Neuron (in vitro differentiated cells): ENCODE results near the gene FLT1.

Source experiments
- H2AFZ ChIP-seq: one replicate; pipeline ENCODE4 v1.6.1; 2013; ENCODE audit warnings: low read depth, mild to moderate bottlenecking, inconsistent platforms, low read length, moderate library complexity
- H3K27me3 ChIP-seq: one replicate; pipeline ENCODE4 v1.6.1; 2013; ENCODE audit warnings: low read length; ENCODE audit not compliant: insufficient read depth
- H3K36me3 ChIP-seq: one replicate; pipeline ENCODE4 v1.6.1; 2013; ENCODE audit warnings: low read length; ENCODE audit not compliant: insufficient read depth
- H3K4me1 ChIP-seq: one replicate; pipeline ENCODE4 v1.6.1; 2013; ENCODE audit warnings: low read length; ENCODE audit not compliant: insufficient read depth
- H3K4me3 ChIP-seq: 2 replicates; pipeline ENCODE4 v1.5.1; 2013; ENCODE audit warnings: mild to moderate bottlenecking, low read length, moderate library complexity
- H3K9me3 ChIP-seq: one replicate; pipeline ENCODE4 v1.6.1; 2013; ENCODE audit warnings: low read length

Gene FLT1

GRCh38 chr13:28533125-28533436 is 38.2 kb upstream of the FLT1 start:
- H3K4me1 ChIP-seq = peaks cover 8% of the 10 kb centered on the region
- peaks cover 54% of the 10 kb centered on the region for H3K27me3 ChIP-seq
- H3K4me3 ChIP-seq = no peak overlapping the region

GRCh38 chr13:28532388-28533124 is 37.6 kb upstream of the FLT1 start:
- peaks cover 13% of the 10 kb centered on the region for H3K9me3 ChIP-seq
- peaks cover 8% of the 10 kb centered on the region for H3K4me1 ChIP-seq
- H3K36me3 ChIP-seq = no peaks in the 10 kb centered on the region
- no peak overlapping the region for H3K4me3 ChIP-seq
- H2AFZ ChIP-seq = peak overlapping the region; percentile 22
- peaks cover 54% of the 10 kb centered on the region for H3K27me3 ChIP-seq

More at GRCh38 chr13:28533125-28533436, 38.2 kb upstream of the FLT1 start:
- H2AFZ ChIP-seq = peak overlapping the region; percentile 22
- H3K36me3 ChIP-seq = no peaks in the 10 kb centered on the region
- H3K9me3 ChIP-seq = peaks cover 13% of the 10 kb centered on the region

- no peak overlapping the region for H3K4me3 ChIP-seq
- H3K27me3 ChIP-seq = peaks cover 54% of the 10 kb centered on the region
- H2AFZ ChIP-seq = no peak overlapping the region
- peaks cover 13% of the 10 kb centered on the region for H3K9me3 ChIP-seq
- H3K36me3 ChIP-seq = no peaks in the 10 kb centered on the region
- peaks cover 8% of the 10 kb centered on the region for H3K4me1 ChIP-seq
Measured at GRCh38 chr13:28531845-28532387, 37.0 kb upstream of the FLT1 start.

GRCh38 chr13:28531077-28531844 is 36.3 kb upstream of the FLT1 start:
- Histone ChIP-seq H3K4me3 (peak overlapping the region; percentile 15), H3K4me1 (peaks cover 8% of the 10 kb centered on the region), H3K27me3 (peaks cover 54% of the 10 kb centered on the region), H3K9me3 (peaks cover 13% of the 10 kb centered on the region), H3K36me3 (no peaks in the 10 kb centered on the region), H2AFZ (no peak overlapping the region)

- Histone ChIP-seq H3K4me1 (peaks cover 8% of the 10 kb centered on the region), H3K27me3 (peaks cover 54% of the 10 kb centered on the region), H3K36me3 (no peaks in the 10 kb centered on the region), H2AFZ (no peak overlapping the region), H3K4me3 (no peak overlapping the region), H3K9me3 (peaks cover 11% of the 10 kb centered on the region)
Measured at GRCh38 chr13:28530729-28531076, 35.8 kb upstream of the FLT1 start.

GRCh38 chr13:28529836-28530235 is 34.9 kb upstream of the FLT1 start:
- H3K36me3 ChIP-seq = no peaks in the 10 kb centered on the region

GRCh38 chr13:28528848-28529247 is 33.9 kb upstream of the FLT1 start:
- H3K27me3 ChIP-seq = peaks cover 42% of the 10 kb centered on the region
- H3K9me3 ChIP-seq = no peaks in the 10 kb centered on the region
- H3K4me3 ChIP-seq = no peak overlapping the region
- peaks cover 8% of the 10 kb centered on the region for H3K4me1 ChIP-seq
- H3K36me3 ChIP-seq = no peaks in the 10 kb centered on the region
- no peak overlapping the region for H2AFZ ChIP-seq

More at GRCh38 chr13:28529836-28530235, 34.9 kb upstream of the FLT1 start:
- H3K9me3 ChIP-seq = peaks cover 4% of the 10 kb centered on the region
- H3K4me3 ChIP-seq = no peak overlapping the region
- peaks cover 8% of the 10 kb centered on the region for H3K4me1 ChIP-seq
- no peak overlapping the region for H2AFZ ChIP-seq
- H3K27me3 ChIP-seq = peaks cover 51% of the 10 kb centered on the region

- H3K4me3 ChIP-seq = no peak overlapping the region
- peaks cover 8% of the 10 kb centered on the region for H3K4me1 ChIP-seq
- no peaks in the 10 kb centered on the region for H3K36me3 ChIP-seq
- H2AFZ ChIP-seq = no peak overlapping the region
- no peaks in the 10 kb centered on the region for H3K9me3 ChIP-seq
- H3K27me3 ChIP-seq = peaks cover 37% of the 10 kb centered on the region
Measured at GRCh38 chr13:28528388-28528787, 33.5 kb upstream of the FLT1 start.

GRCh38 chr13:28527629-28528028 is 32.7 kb upstream of the FLT1 start:
- H3K4me3 ChIP-seq = no peak overlapping the region
- H3K4me1 ChIP-seq = peaks cover 6% of the 10 kb centered on the region
- peaks cover 29% of the 10 kb centered on the region for H3K27me3 ChIP-seq
- no peak overlapping the region for H2AFZ ChIP-seq
- H3K36me3 ChIP-seq = no peaks in the 10 kb centered on the region
- H3K9me3 ChIP-seq = no peaks in the 10 kb centered on the region

- Histone ChIP-seq H3K9me3 (no peaks in the 10 kb centered on the region), H3K27me3 (peaks cover 26% of the 10 kb centered on the region), H3K36me3 (no peaks in the 10 kb centered on the region), H3K4me3 (no peak overlapping the region), H2AFZ (no peak overlapping the region), H3K4me1 (peaks cover 6% of the 10 kb centered on the region)
Measured at GRCh38 chr13:28526876-28527275, 31.9 kb upstream of the FLT1 start.

GRCh38 chr13:28522871-28523270 is 27.9 kb upstream of the FLT1 start:
- no peaks in the 10 kb centered on the region for H3K9me3 ChIP-seq
- H3K27me3 ChIP-seq = no peaks in the 10 kb centered on the region
- H3K36me3 ChIP-seq = no peaks in the 10 kb centered on the region
- no peak overlapping the region for H2AFZ ChIP-seq
- H3K4me1 ChIP-seq = no peaks in the 10 kb centered on the region
- H3K4me3 ChIP-seq = no peak overlapping the region

GRCh38 chr13:28513745-28514144 is 18.8 kb upstream of the FLT1 start:
- Histone ChIP-seq H3K4me3 (no peak overlapping the region), H3K27me3 (peaks cover 5% of the 10 kb centered on the region), H3K4me1 (no peaks in the 10 kb centered on the region), H3K36me3 (no peaks in the 10 kb centered on the region), H2AFZ (no peak overlapping the region), H3K9me3 (no peaks in the 10 kb centered on the region)

GRCh38 chr13:28510542-28510941 is 15.6 kb upstream of the FLT1 start:
- H3K4me1 ChIP-seq = no peaks in the 10 kb centered on the region
- H3K4me3 ChIP-seq = no peak overlapping the region
- no peaks in the 10 kb centered on the region for H3K36me3 ChIP-seq
- no peaks in the 10 kb centered on the region for H3K9me3 ChIP-seq
- peaks cover 5% of the 10 kb centered on the region for H3K27me3 ChIP-seq
- no peak overlapping the region for H2AFZ ChIP-seq
